A204.1 (cell line): ENCODE results near the gene FRMD3.

ENCODE experiments used
- FAIRE-seq: peaks from 2 replicates; lab custom pipeline; 2012; peaks lifted over from hg19 to GRCh38; lab: Jason Lieb, UNC

The FRMD3 gene

GRCh38 chr9:83233647-83234046 is 304.6 kb downstream of the FRMD3 start:
- FAIRE-seq = no peak

DNA sequence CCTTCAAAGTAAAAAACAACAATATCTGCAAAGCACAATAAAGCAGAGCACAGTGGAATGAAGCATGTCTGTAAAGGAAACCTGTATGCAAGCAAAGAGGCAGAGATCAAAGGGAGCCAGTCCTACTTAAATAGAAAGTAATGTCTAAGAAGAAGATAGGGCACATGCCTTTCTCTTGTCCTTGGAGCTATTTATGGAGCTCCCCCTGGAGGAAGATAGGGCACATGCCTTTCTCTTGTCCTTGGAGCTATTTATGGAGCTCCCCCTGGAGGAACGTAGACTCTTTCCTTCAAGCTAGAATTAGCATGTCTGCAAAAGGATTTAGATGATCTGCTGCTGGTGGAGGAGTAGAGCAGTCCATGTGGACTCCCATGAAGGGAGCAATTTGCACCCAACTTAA is 307.2 kb downstream of the FRMD3 start:
- FAIRE-seq = no peak

GRCh38 chr9:83220730-83221129 is 317.5 kb downstream of the FRMD3 start:
- no peak for FAIRE-seq

DNA sequence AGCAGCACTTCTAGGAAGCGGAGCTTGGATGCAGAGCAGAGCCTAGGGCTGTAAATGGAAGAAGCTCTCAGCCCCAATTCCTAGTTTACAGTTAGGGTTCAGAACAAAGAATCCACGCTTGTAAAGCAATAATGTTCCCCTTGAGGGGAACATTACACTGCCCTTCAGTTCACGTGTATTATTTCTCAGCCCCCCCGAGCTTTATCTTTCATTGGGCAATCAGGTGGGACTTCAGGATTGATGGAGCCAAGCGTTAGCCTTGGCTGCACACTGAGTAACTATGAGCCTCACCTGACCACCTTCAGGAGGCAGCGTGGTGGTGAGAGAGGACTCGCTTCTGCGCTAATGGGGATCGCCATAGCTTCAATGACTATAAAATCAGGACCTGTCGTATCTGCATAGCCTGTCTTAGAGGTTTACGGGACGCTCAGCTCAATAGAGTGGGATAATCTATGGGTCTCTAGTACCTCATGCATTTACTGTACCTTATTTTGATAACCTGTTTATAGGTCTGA is 318.2 kb downstream of the FRMD3 start:
- FAIRE-seq = no peak

DNA sequence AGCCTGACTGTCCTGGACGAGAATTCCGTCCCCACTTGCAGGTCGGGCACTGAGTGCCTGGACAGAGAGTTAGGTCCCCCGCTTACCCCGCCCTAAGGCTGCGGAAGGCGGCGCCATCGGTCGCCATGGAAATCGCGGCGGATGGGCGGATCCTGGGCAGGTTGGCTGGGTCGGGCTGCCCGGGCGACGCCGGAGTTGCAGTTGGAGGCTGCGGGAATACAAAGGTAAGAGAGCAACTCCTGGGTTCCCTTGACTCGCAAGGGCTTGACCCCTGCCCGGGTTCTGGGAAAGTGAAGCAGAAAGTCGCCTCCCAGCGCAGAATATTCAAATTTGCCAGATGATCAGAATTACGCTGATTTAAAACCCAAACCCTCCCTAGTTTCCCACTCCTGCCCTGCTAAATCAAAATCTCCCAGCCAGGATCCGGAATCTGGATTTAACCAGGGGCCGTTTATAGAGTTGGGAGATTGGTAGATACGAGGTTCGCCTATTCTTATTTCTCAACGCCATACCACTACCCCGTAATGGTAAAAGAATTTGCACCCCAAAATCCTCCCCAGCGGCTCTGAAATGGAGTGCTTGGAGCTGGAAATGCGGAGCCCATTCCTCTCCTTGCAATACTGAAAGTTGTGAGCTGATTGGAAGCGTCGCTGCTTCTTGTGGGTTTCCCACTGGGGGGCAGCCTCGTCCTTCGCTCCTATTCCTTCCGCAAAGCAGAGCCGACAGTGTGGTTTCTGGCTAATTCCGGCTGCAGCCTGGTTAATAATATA is 318.9 kb downstream of the FRMD3 start:
- FAIRE-seq = no peak

DNA sequence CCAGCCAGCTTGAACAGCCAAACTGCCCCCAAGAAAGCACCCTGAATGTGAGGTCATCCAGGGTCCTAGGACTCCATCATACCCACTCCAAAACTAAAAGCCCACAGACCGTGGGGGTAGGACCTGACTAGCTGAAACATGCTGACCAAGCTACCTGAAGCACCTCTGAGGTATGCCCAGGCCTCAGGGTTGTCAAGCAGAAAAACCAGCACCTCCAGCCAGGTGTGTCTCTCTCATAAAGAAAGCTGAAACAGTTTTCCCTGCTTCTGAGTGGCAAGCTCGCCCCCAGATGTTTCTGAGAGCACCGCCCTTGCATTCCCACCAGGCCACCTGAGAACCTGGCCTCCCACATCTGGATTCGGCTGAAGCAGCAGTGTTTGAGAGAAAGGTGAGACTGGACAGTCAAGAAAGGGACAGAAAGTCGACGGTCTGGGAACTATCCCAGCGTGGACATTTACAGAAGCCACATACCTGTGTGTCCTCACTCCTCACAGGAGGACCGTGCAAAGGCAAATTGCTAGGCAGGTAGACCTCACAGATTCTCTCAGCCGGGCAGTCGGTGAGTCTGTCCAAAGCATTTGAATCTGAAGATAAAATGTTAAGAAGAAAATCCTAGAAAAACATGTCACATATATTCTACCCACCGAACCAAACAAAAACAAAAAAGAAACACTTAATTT is 319.6 kb downstream of the FRMD3 start:
- no peak for FAIRE-seq

DNA sequence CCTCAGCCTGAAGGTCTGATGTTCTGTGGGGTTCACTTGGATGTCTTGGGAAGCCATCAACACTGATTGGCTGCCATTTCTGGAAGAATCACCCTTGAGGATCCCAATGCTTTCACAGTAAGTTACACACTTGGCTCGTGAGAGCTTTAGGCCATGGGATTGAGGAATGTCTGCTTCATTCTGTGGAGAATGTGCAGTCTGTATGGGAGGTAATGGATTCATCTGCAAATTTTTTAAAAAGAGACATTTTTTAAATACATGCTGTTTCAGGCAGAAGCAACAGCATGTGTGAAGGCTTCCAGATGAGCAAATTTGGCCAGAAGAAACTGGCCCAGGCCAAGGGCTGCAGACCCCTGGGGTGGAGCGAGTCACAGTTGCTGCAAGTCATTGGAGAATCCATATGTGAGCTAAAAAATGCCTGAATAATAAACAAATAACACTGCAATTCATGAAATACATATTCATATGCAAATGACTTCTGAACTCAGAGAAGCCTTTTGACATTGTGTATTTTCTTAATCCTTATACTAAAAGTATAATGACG is 328.9 kb downstream of the FRMD3 start:
- no peak for FAIRE-seq

DNA sequence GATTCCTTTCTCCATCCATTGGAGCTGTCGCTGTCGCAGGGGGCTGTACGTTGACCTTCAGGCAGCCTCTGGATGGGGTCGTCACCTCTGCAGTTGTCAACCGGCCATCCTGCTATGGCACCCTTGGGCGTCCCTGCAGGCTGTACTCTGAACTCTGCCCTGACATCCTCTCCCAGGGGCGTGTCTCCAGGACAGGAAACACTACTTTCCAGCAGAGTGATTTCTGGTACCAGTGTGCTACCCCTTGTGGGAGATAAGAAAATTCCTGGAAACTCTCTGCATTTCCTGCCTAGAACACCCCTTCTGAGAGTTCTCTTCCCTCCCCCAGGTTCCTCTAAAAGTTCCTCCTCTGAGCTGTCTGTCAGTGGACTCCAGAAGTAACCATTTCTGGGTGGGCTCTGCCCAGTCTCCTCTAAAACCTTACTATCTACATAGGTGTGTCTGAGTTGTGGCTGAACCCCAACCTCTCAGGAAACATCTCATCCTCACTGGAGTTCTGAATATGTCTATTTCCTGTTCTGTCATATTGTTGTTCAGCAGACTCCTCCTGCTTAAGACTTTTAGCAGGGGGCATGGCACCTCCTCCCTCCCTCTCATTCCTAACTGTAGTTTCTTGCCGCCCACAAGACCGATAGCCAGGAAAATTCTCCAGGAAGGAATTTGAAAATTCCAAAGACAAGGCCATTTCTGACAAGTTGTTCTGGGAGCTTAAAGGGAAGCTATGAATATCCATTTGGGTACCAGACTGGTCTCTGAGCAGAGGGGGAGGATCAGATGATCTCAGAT is 329.9 kb downstream of the FRMD3 start:
- no peak for FAIRE-seq

DNA sequence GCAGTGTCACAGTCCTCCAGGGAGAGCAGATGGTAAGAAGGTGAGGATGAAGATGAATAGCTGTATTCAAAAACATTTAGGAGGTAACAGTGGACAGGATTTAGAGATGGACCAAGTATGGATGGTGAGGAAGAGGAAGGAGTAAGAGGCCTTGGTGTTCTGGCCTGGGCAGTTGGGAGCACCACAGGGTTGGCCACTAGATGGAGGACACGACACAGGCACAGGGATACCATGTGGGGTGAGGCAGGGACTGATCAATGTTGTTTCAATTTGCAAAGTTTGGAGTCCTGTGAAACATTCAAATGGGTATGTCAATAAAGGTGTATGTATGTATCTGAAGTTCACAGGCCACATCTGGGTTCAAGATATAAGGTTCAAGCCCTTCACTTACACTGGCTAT is 334.2 kb downstream of the FRMD3 start:
- FAIRE-seq = no peak

DNA sequence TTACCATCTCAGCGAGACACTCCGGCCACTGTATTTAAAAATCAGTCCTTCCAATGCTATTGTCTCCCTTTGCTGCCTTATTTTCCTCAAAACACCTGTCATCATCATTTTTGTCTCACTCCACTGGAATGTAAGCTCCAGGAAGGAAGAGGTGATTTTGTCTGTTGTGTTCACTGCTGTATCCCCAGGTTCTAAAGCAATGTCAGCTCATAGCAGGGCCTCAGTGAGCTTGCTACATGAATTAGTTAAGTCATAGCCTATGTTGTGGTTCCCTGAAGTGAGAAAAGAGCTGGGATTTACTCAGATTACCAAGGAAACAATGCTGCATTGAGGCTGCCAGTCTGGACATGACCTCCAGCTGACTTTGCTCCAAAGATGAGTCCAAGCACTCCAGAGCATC is 337.7 kb downstream of the FRMD3 start:
- no peak for FAIRE-seq

DNA sequence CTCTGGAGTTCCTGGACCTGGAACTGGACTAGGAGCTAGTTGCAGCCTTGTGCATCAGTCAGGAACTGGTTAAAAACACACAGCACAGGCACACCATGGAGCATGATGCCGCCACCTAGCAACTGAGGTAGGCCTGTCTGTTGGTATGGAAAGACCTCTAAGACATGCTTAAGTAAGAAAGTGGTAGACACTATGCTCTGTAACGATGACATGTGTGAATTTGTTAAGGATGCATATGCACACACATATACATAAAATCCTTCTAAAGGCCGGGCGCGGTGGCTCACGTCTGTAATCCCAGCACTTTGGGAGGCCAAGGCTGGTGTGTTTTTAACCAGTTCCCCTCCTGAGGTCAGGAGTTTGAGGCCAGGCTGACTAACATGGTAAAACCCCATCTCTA is 338.4 kb downstream of the FRMD3 start:
- FAIRE-seq = no peak

DNA sequence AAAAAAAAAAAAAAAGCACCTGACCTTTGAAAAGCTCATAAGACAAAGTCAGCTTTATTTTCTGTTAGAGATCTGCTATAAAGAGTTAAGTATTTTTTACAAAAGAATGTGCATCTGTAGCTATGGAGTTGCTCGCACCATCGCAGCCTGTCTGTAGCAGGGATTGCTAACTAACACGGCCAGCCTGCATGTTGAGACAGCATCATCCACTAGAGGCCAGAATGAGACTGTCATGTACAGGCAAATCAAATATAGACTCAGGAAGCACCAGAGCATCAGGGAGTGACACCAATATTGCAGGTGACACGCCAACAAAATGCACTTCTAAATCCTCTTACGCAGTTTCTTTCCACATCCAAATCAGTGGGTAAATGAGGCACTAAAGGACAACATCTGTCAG is 339.0 kb downstream of the FRMD3 start:
- no peak for FAIRE-seq

GRCh38 chr9:83198371-83198770 is 339.8 kb downstream of the FRMD3 start:
- no peak for FAIRE-seq

- FAIRE-seq = no peak
These were observed 340.6 kb downstream of the FRMD3 start for GRCh38 chr9:83197591-83197990.

GRCh38 chr9:83196946-83197345 is 341.3 kb downstream of the FRMD3 start:
- no peak for FAIRE-seq
